Measurements from ENCODE around the gene CCDC110.

CCDC110 gene

DNA sequence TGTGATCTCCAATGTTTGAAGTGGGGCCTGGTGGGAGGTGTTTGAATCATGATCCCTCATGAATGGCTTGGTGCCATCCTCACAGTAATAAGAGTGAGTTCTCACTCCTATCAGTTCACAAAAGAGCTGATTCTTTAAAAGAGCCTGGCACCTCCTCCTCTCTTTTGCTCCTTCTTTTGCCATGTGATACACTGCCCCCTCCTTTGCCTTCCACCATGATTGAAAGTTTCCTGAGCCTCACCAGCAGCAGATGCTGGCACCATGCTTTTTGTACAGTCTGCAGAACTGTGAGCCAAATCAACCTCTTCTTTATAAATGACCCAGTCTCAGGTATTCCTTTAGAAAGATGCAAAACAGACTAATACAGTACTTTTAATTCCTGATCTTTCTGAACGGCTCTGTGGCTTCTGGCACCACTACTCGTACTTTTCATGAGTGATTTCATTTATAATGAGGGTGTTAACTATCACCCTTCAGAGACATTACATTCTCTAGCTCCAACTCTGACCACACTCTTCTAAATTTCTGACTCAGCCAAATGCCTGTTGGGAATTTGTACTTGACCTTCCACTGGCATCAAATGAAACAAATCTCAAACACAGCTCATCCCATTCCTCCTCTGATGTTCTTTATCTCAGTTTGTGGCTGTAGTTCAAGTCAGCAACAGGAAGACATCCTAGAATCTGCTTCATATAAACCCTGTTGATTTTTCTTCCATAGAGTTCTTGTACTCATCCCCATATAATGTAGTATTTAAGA, 50.0 kb downstream of the CCDC110 start:
- Histone ChIP-seq H3K4me3 (ENCODE audit: low read depth, low read length) (no peak overlapping the region), H3K36me3 (ENCODE audit: control insufficient read depth, insufficient read depth, low read length) (no peaks in the 10 kb centered on the region), H3K9ac (no peak overlapping the region), H3K27me3 (ENCODE audit: control insufficient read depth, insufficient read depth, low read length) (no peaks in the 10 kb centered on the region), H3K4me2 (ENCODE audit: low read length) (no peak overlapping the region), H2AFZ (no peak overlapping the region), H3K79me2 (peaks cover 10% of the 10 kb centered on the region), H3K27ac (no peak overlapping the region), H3K4me1 (peaks cover 3% of the 10 kb centered on the region), H3K9me3 (ENCODE audit: control insufficient read depth, low read length) (no peaks in the 10 kb centered on the region)
- TF ChIP-seq, protein P1, sequence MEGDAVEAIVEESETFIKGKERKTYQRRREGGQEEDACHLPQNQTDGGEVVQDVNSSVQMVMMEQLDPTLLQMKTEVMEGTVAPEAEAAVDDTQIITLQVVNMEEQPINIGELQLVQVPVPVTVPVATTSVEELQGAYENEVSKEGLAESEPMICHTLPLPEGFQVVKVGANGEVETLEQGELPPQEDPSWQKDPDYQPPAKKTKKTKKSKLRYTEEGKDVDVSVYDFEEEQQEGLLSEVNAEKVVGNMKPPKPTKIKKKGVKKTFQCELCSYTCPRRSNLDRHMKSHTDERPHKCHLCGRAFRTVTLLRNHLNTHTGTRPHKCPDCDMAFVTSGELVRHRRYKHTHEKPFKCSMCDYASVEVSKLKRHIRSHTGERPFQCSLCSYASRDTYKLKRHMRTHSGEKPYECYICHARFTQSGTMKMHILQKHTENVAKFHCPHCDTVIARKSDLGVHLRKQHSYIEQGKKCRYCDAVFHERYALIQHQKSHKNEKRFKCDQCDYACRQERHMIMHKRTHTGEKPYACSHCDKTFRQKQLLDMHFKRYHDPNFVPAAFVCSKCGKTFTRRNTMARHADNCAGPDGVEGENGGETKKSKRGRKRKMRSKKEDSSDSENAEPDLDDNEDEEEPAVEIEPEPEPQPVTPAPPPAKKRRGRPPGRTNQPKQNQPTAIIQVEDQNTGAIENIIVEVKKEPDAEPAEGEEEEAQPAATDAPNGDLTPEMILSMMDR (IDR thresholded peaks at IDR 0.05), result no peak

DNA sequence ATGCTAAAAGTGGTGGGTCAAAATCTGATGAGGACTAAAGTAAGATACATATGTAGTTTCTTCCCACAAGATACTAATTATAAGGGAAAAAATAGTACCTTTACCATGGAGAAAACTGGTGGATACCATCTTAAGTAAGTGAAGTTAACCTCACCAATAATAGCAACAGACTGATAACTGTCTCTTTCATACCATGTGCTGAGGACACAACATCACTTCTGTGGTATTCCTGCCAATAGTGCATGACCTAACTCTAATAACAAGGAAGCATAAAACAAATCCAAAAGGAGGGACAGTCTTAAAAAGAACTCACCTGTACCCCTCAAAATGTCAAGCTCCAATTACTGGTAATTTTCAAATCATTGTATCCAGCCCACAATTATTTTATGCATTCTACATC, 54.6 kb downstream of the CCDC110 start:
- Histone ChIP-seq H3K27me3 (ENCODE audit: control insufficient read depth, insufficient read depth, low read length) (no peaks in the 10 kb centered on the region), H3K4me1 (no peaks in the 10 kb centered on the region), H3K36me3 (ENCODE audit: control insufficient read depth, insufficient read depth, low read length) (no peaks in the 10 kb centered on the region), H3K4me2 (ENCODE audit: low read length) (no peak overlapping the region), H3K9ac (no peak overlapping the region), H2AFZ (no peak overlapping the region), H3K27ac (no peak overlapping the region), H3K4me3 (ENCODE audit: low read depth, low read length) (no peak overlapping the region), H3K79me2 (no peaks in the 10 kb centered on the region), H3K9me3 (ENCODE audit: control insufficient read depth, low read length) (no peaks in the 10 kb centered on the region)
- TF ChIP-seq, protein P1 (IDR thresholded peaks at IDR 0.05), result no peak

DNA sequence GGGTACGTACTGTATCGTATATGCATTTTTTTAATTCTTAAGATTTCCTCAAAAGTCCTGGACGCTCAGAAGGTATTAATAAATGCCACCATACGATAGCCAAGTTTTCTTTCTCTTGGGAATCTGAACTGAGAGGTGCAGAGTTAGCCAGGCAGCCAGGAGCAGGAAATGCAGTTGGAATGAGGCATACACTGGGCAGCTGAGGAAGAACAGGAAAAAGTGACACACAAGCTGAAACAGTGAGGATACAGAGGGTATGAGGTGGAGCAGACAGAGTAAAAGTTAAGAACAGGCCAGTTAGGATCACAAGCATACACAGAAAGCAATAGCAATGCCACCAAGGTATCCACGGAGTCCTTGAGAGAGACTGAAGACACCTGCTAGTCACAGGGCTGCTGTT, 59.1 kb downstream of the CCDC110 start:
- TF ChIP-seq, protein P1 (IDR thresholded peaks at IDR 0.05), result no peak

DNA sequence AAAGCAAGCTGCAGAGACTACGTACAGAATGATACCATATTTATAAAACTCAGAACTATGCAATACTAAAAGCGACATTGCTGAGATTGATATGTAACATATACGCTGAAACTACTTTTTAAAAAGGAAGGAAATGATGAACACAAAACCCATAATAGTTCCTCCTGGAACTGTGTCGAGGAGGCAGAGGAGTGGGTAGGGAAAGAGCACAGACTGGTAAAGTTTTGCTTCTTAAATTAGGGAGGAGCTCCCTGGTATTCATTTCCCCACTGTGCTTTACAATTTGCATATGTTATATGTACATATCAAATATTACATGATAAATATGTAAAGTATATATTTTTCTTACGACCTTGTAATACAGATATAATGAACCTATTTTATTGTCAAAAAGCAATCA, 59.7 kb downstream of the CCDC110 start:
- no peak overlapping the region for H3K27ac ChIP-seq
- H3K4me3 ChIP-seq (ENCODE audit: low read depth, low read length), result no peak overlapping the region
- no peaks in the 10 kb centered on the region for H3K4me1 ChIP-seq
- H3K79me2 ChIP-seq, result no peaks in the 10 kb centered on the region
- no peak overlapping the region for H3K4me2 ChIP-seq (ENCODE audit: low read length)
- H3K36me3 ChIP-seq (ENCODE audit: control insufficient read depth, insufficient read depth, low read length), result no peaks in the 10 kb centered on the region
- H3K9ac ChIP-seq, result no peak overlapping the region
- no peak overlapping the region for H2AFZ ChIP-seq
- no peaks in the 10 kb centered on the region for H3K27me3 ChIP-seq (ENCODE audit: control insufficient read depth, insufficient read depth, low read length)
- H3K9me3 ChIP-seq (ENCODE audit: control insufficient read depth, low read length), result no peaks in the 10 kb centered on the region
- TF ChIP-seq, protein P1 (IDR thresholded peaks at IDR 0.05), result no peak

More for the DNA sequence above, 59.1 kb downstream of the CCDC110 start:
- H3K9me3 ChIP-seq (ENCODE audit: control insufficient read depth, low read length), result no peaks in the 10 kb centered on the region
- no peaks in the 10 kb centered on the region for H3K27me3 ChIP-seq (ENCODE audit: control insufficient read depth, insufficient read depth, low read length)
- H3K4me2 ChIP-seq (ENCODE audit: low read length), result no peak overlapping the region
- no peak overlapping the region for H3K4me3 ChIP-seq (ENCODE audit: low read depth, low read length)
- no peak overlapping the region for H3K9ac ChIP-seq
- H2AFZ ChIP-seq, result no peak overlapping the region
- H3K79me2 ChIP-seq, result no peaks in the 10 kb centered on the region
- H3K36me3 ChIP-seq (ENCODE audit: control insufficient read depth, insufficient read depth, low read length), result no peaks in the 10 kb centered on the region
- no peaks in the 10 kb centered on the region for H3K4me1 ChIP-seq
- no peak overlapping the region for H3K27ac ChIP-seq

DNA sequence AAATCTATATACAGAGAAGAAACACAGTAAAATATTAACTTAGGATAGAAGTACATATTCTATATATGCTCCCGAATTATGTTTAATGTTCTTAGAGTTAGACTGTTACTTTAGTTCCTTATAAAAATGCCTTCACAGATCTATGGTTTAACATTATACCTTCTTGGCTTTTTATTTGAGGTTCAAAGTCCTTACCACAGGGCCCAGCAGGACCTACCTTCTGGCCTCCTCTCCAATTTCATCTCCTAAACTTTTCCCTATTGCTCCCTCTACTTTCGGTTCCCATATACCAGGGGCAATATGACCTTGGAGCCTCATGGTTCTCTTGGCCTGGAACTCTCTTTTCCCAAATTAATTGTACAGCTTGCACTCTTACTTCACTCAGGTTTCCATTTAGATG, 63.1 kb downstream of the CCDC110 start:
- Histone ChIP-seq H3K4me2 (ENCODE audit: low read length) (no peak overlapping the region), H3K79me2 (no peaks in the 10 kb centered on the region), H3K36me3 (ENCODE audit: control insufficient read depth, insufficient read depth, low read length) (no peaks in the 10 kb centered on the region), H3K4me1 (no peaks in the 10 kb centered on the region), H2AFZ (no peak overlapping the region), H3K9ac (no peak overlapping the region), H3K27me3 (ENCODE audit: control insufficient read depth, insufficient read depth, low read length) (no peaks in the 10 kb centered on the region), H3K4me3 (ENCODE audit: low read depth, low read length) (no peak overlapping the region), H3K9me3 (ENCODE audit: control insufficient read depth, low read length) (no peaks in the 10 kb centered on the region), H3K27ac (no peak overlapping the region)
- TF ChIP-seq, protein P1 (IDR thresholded peaks at IDR 0.05), result no peak
